ENCODE results near the gene TNNT3. TPM values are rescaled to one million over a fixed set of nuclear protein-coding genes. Genes with fewer than 3 reads are reported as not detected.

Gene TNNT3
- total and polyA plus RNA-seq, 2 donors, result 39.3 to 61.6 TPM

DNA sequence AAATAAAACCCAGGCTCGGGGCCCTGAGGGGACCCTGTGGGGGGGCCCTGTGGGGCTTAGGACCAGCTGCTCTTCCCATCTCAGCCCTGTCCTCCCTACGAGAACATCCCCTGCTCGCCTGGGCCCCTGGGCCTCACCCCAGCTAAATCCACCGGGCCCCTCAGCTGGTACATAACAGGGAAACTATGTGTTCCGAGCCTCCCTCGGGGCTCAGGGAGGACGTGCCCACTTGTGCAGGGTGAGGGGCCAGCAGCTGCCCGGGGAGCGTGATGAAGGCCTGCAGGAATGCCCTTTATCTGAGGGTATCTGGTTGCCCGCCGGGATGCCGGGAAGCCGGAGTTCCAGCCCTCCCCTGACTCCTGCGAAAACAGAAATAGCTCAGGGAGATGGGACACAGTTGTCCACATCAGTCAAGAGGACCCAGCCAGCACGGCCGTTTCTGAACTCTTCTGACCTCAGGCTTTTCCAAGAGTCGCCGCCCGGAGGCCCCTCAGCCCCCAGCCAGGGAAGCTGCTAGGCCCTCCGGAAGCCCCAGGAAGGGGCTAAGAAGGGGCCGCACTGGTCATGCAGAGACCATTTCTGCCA, 48.2 kb downstream of the TNNT3 start:
- 40% methylated on average over 2 of the region's 21 CpGs for WGBS
- no peak overlapping the region for H3K4me3 ChIP-seq (ENCODE audit: low read depth, low read length)
- H3K4me1 ChIP-seq (ENCODE audit: insufficient read depth), result no peaks in the 10 kb centered on the region
- H3K36me3 ChIP-seq (ENCODE audit: insufficient read depth), result no peaks in the 10 kb centered on the region
- H3K27ac ChIP-seq (ENCODE audit: low read depth), result no peak overlapping the region
- no peak for DNase-seq (ENCODE audit: extremely low spot score)

DNA sequence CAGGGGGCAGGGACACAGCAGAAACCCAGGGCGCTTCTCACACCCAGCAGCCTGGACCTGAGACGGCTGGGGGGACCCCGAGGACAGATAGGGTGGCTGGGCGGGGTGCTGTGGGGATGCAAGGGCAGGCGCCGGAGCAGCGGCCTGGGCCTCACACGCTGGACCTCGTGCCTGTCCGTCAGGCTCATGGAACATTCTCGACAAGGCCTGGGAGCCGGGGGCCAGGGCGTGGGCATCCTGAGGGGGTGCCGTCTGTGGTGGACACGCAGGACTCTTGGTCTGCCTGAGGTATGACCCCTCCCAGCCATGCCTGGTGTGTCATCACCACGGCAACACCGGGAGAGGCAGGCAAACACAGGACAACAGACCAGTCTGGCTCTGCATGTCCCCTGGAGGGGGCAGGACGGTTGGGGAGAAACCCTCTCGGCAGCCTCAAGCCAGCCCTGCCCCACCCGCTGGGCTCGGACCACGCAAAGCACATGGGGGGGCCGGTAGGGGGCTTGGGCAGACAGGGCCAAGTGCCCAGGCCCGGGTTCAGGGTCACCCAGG, 49.0 kb downstream of the TNNT3 start:
- H3K4me1 ChIP-seq (ENCODE audit: insufficient read depth), result no peaks in the 10 kb centered on the region
- no peak overlapping the region for H3K27ac ChIP-seq (ENCODE audit: low read depth)
- no peak for DNase-seq (ENCODE audit: extremely low spot score)
- H3K36me3 ChIP-seq (ENCODE audit: insufficient read depth), result no peaks in the 10 kb centered on the region
- WGBS, result 50% methylated on average over 3 of the region's 24 CpGs
- H3K4me3 ChIP-seq (ENCODE audit: low read depth, low read length), result no peak overlapping the region

DNA sequence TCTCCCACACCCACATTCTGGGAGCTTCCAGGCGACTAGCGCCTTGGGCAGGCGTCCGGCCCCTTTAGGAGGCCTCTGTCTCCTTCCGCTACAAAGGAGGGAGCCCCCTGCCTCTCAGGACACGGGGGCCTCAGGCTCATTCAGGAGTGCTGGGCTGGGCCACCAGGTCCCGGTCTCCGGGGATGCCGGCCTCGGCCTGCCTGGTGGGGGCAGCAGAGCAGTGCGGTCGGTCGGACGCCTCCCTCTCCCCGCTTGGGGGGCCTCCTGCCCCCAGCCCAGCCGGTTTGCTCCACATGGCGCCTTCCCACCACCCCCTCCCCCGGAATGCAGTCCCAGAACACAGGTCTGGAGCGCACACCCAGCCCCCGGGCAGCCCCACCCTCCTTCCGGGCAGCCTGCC, 49.5 kb downstream of the TNNT3 start:
- Histone ChIP-seq H3K36me3 (ENCODE audit: insufficient read depth) (no peaks in the 10 kb centered on the region), H3K27ac (ENCODE audit: low read depth) (no peak overlapping the region), H3K4me3 (ENCODE audit: low read depth, low read length) (no peak overlapping the region), H3K4me1 (ENCODE audit: insufficient read depth) (no peaks in the 10 kb centered on the region)
- no peak for DNase-seq (ENCODE audit: extremely low spot score)
- no CpG with 5 or more reads among the region's 21 CpGs for WGBS

GRCh38 chr11:1969776-1970175, 50.3 kb downstream of the TNNT3 start:
- WGBS, result no CpG with 5 or more reads among the region's 23 CpGs
- no peak overlapping the region for H3K4me3 ChIP-seq (ENCODE audit: low read depth, low read length)

DNA sequence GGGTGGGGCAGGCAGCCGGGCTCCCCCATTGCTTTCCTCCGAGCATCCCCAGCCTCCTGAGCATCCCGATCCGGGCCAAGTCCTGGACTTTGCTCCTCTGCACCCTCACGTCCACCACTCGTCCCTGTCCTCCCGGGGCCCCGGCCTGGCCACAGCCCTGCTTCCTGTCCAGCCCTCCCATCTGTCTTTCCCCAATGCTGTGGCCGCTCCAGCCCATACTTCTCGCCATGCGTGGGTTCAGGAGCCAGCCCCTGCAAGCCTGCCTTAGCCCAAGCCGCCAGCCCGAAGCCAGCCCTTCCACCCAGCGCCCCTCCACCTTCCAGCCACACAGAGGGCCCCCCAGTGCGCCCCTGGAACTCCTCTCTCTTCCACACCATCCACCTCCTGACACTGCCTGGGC, 51.5 kb downstream of the TNNT3 start:
- Histone ChIP-seq H3K4me3 (ENCODE audit: low read depth, low read length) (no peak overlapping the region), H3K36me3 (ENCODE audit: insufficient read depth) (no peaks in the 10 kb centered on the region), H3K4me1 (ENCODE audit: insufficient read depth) (no peaks in the 10 kb centered on the region), H3K27ac (ENCODE audit: low read depth) (no peak overlapping the region)
- WGBS, result 90% methylated on average over 11 of the region's 15 CpGs
- DNase-seq (ENCODE audit: extremely low spot score), result no peak

More at GRCh38 chr11:1969776-1970175, 50.3 kb downstream of the TNNT3 start:
- Histone ChIP-seq H3K4me1 (ENCODE audit: insufficient read depth) (no peaks in the 10 kb centered on the region), H3K36me3 (ENCODE audit: insufficient read depth) (no peaks in the 10 kb centered on the region), H3K27ac (ENCODE audit: low read depth) (no peak overlapping the region)
- no peak for DNase-seq (ENCODE audit: extremely low spot score)

- WGBS, result no CpG with 5 or more reads among the region's 13 CpGs
- H3K27ac ChIP-seq (ENCODE audit: low read depth), result no peak overlapping the region
- H3K36me3 ChIP-seq (ENCODE audit: insufficient read depth), result no peaks in the 10 kb centered on the region
- no peak for DNase-seq (ENCODE audit: extremely low spot score)
- no peaks in the 10 kb centered on the region for H3K4me1 ChIP-seq (ENCODE audit: insufficient read depth)
- H3K4me3 ChIP-seq (ENCODE audit: low read depth, low read length), result no peak overlapping the region
Measured at GRCh38 chr11:1975185-1975584, 55.7 kb downstream of the TNNT3 start.

DNA sequence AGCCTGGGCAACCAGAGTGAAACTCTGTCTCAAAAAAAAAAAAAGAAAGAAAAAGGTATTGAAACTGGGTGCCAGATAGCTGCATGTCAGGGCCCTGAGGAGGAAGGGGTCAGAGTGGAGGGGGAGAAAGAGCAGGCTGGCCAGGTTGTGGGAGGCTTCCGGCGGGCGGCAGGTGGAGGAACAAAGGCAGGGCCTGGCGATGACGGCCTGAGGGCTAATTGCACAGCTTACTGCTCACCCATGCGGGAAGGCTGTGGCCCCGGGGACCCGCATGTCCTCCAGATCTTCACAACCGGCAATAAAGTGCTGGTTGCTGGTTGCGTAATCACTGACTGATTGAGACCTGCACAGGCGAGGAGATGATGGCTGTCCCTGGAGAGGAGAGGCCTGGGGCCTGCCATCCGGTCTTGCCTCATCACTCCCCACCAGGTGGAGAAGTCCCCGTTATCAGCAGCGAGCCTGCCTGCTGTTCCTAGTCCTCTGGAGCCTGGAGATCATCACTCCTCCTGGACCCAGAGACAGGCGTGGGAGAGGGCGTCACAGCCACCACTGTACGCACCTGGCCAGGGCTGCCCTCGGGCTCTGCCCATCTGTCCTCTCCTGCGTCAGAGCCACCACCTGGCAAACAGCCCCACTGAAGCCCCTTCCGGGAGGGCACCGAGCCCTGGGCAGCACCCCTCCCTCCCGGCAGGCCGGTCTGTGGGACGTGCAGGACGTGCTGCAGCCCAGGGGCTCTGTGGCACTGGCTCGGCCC, 59.4 kb downstream of the TNNT3 start:
- no peaks in the 10 kb centered on the region for H3K4me1 ChIP-seq (ENCODE audit: insufficient read depth)

DNA sequence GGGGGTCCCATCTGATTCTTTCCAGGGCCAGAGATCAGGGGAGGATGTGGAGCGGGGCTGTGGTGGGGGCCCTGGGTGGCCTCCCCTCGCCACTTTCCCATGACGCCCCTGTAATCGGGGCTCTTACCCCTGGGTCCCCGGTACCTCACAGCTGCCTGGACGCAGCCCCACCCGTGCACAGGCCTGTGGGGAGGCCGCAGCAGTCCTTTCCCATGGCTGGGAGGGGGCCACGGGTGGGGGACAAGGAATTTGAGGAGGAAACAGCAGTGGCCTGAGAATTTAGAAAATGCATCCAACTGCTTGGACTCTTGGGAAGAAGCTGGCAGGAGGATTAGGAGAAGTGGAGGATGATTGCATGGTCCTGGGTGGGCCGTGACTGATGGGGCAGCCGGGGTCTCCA, 60.1 kb downstream of the TNNT3 start:
- H3K27ac ChIP-seq (ENCODE audit: low read depth), result no peak overlapping the region
- no peak overlapping the region for H3K4me3 ChIP-seq (ENCODE audit: low read depth, low read length)
- WGBS, result 72% methylated on average over 5 of the region's 11 CpGs
- DNase-seq (ENCODE audit: extremely low spot score), result no peak
- H3K36me3 ChIP-seq (ENCODE audit: insufficient read depth), result no peaks in the 10 kb centered on the region
- H3K4me1 ChIP-seq (ENCODE audit: insufficient read depth), result no peaks in the 10 kb centered on the region

More for the DNA sequence above, 59.4 kb downstream of the TNNT3 start:
- no peak overlapping the region for H3K4me3 ChIP-seq (ENCODE audit: low read depth, low read length)
- H3K36me3 ChIP-seq (ENCODE audit: insufficient read depth), result no peaks in the 10 kb centered on the region
- WGBS, result 79% methylated on average over 10 of the region's 26 CpGs
- no peak for DNase-seq (ENCODE audit: extremely low spot score)
- no peak overlapping the region for H3K27ac ChIP-seq (ENCODE audit: low read depth)

DNA sequence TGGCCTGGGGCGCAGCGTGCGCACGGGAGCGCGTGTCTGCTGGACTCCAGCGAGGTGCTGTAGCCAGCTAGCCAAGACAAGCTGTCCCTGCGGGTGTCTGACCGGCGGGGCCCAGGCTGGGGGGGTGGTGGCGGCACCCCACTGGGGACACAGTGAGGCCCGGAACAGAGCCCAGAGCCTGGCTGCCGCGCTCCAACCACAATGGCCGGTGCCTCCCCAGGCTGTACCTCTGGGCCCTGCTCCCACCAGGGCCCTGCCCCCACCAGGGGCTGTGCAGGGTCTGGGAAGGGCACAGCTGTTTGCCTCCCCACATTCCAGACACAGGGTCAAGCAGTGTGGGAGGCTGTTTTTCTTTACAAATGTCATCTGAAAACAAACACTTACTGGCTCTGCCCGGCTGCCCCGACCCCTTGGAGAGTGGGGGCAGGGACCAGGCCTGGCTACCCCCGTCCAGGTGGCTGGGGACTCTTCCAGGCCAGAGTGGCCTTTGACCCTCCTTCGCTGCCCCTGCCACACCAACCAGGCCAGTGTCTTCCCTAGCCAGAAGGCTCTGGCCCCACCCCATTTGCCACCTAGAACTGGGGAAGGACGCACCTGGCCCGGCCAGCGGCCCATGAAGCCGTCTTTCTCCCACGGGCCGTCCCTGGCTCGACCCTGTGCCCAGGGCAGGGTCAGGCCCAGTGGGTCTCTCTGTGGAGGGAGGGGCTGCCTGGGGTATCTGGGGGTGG, 63.5 kb downstream of the TNNT3 start:
- Histone ChIP-seq H3K27ac (ENCODE audit: low read depth) (no peak overlapping the region), H3K4me3 (ENCODE audit: low read depth, low read length) (no peak overlapping the region), H3K4me1 (ENCODE audit: insufficient read depth) (no peaks in the 10 kb centered on the region), H3K36me3 (ENCODE audit: insufficient read depth) (no peaks in the 10 kb centered on the region)
- WGBS, result no CpG with 5 or more reads among the region's 26 CpGs
- no peak for DNase-seq (ENCODE audit: extremely low spot score)

GRCh38 chr11:1983601-1983961, 64.1 kb downstream of the TNNT3 start:
- Histone ChIP-seq H3K36me3 (ENCODE audit: insufficient read depth) (no peaks in the 10 kb centered on the region), H3K27ac (ENCODE audit: low read depth) (no peak overlapping the region), H3K4me3 (ENCODE audit: low read depth, low read length) (no peak overlapping the region), H3K4me1 (ENCODE audit: insufficient read depth) (no peaks in the 10 kb centered on the region)
- 85% methylated on average over 12 of the region's 12 CpGs for WGBS
- DNase-seq (ENCODE audit: extremely low spot score), result no peak

DNA sequence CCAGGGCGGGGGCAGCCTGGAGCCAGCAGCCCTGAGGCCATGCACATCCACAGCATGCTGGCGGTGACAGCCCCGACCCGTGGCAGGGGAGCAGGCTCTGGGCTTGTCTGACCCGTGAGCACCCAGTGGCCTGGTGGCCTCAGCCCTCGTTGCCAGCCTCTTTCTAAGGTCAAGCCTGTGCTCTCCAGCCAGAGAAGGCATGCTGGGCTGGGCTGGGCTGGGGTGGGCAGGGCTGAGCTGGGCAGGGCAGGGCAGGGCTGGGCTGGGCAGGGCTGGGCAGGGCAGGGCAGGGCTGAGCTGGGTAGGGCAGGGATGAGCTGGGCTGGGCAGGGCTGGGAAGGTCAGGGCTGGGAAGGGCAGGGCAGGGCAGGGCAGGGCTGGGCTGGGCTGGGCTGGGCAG, 67.5 kb downstream of the TNNT3 start:
- H3K27ac ChIP-seq (ENCODE audit: low read depth), result no peak overlapping the region
- DNase-seq (ENCODE audit: extremely low spot score), result no peak
- no peaks in the 10 kb centered on the region for H3K36me3 ChIP-seq (ENCODE audit: insufficient read depth)
- H3K4me1 ChIP-seq (ENCODE audit: insufficient read depth), result no peaks in the 10 kb centered on the region
- WGBS, result no CpG with 5 or more reads among the region's 6 CpGs
- no peak overlapping the region for H3K4me3 ChIP-seq (ENCODE audit: low read depth, low read length)

DNA sequence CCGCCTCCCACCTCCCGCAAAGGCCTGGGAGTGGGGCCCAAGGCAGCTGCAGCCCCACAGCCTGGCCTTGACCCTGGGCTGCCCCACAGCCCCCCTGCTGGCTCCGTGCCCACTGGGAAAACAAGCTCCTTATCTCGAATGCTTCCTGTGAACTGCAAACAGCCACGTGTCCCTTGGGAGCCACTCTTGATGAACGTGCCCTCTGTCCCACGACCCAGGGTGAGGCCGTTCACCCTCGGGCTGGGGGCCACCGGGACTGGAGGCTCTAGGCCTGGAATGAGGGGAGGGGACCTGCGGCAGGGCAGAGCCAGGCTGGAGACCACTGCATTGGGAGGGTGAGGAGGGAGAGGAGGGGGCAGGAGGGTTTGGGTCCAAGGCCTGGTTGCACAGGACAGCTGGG, 68.7 kb downstream of the TNNT3 start:
- no CpG with 5 or more reads among the region's 11 CpGs for WGBS
- no peak overlapping the region for H3K27ac ChIP-seq (ENCODE audit: low read depth)
- H3K36me3 ChIP-seq (ENCODE audit: insufficient read depth), result no peaks in the 10 kb centered on the region
- no peak for DNase-seq (ENCODE audit: extremely low spot score)
- no peak overlapping the region for H3K4me3 ChIP-seq (ENCODE audit: low read depth, low read length)
- no peaks in the 10 kb centered on the region for H3K4me1 ChIP-seq (ENCODE audit: insufficient read depth)

Data from urinary bladder (tissue), 4 donors.